HFF-Myc (cell line): Measurements from ENCODE around the gene DDIT4.
A peak's percentile ranks its signal among the peaks of the same experiment; 100 is the strongest.
"Not testable (repeated sequence)": the region's sequence is repeated elsewhere in the genome, so short reads cannot be mapped to it uniquely, and the experiment has no call there.

Source experiments
- DNase-seq: peaks from one replicate; pipeline ENCODE4 v3.0.0-alpha.2; 2011; ENCODE audit warnings: low read depth; ENCODE audit errors: extremely low read depth
- H3K4me3 ChIP-seq: replicated peaks from 2 replicates; pipeline ENCODE4 v1.5.1; 2011; ENCODE audit warnings: low read depth, mild to moderate bottlenecking, control low read depth, low read length
- CTCF ChIP-seq: IDR thresholded peaks from 2 replicates; pipeline ENCODE4 v1.5.1; 2012; ENCODE audit warnings: mild to moderate bottlenecking, low read depth, low read length, control low read depth; ENCODE audit errors: missing control alignments

The DDIT4 gene

GRCh38 chr10:72275351-72276012 is 1.8 kb downstream of the DDIT4 start:
- peak overlapping the region; percentile 97 for H3K4me3 ChIP-seq
- no peak for TF ChIP-seq CTCF
- no peak for DNase-seq

GRCh38 chr10:72276013-72276387 is 2.3 kb downstream of the DDIT4 start:
- H3K4me3 ChIP-seq, result peak overlapping the region; percentile 97
- TF ChIP-seq CTCF, result no peak
- DNase-seq, result no peak

- no peak for DNase-seq
- no peak for TF ChIP-seq CTCF
- H3K4me3 ChIP-seq, result peak overlapping the region; percentile 97
These were observed 3.0 kb downstream of the DDIT4 start for GRCh38 chr10:72276421-72277339.

- H3K4me3 ChIP-seq, result no peak overlapping the region
- TF ChIP-seq CTCF, result no peak
- no peak for DNase-seq
These were observed 3.7 kb downstream of the DDIT4 start for GRCh38 chr10:72277340-72277995.

- TF ChIP-seq CTCF, result no peak
- DNase-seq, result no peak
These were observed 4.4 kb downstream of the DDIT4 start for GRCh38 chr10:72277996-72278667.

GRCh38 chr10:72278668-72279393 is 5.1 kb downstream of the DDIT4 start:
- no peak overlapping the region for H3K4me3 ChIP-seq
- DNase-seq, result no peak
- no peak for TF ChIP-seq CTCF

More at GRCh38 chr10:72277996-72278667, 4.4 kb downstream of the DDIT4 start:
- no peak overlapping the region for H3K4me3 ChIP-seq

GRCh38 chr10:72279587-72279986 is 5.9 kb downstream of the DDIT4 start:
- DNase-seq, H3K4me3 ChIP-seq: not testable (repeated sequence)
